HG02884 (cell line): ENCODE results near the gene CHMP2A.

Experiments
- ATAC-seq: cut with Tn5 transposase; IDR thresholded peaks from one replicate; pipeline ENCODE4 v1.9.1; 2021; ENCODE audit warnings: mild to moderate bottlenecking, moderate library complexity; ENCODE audit not compliant: unreplicated experiment

Gene CHMP2A

DNA sequence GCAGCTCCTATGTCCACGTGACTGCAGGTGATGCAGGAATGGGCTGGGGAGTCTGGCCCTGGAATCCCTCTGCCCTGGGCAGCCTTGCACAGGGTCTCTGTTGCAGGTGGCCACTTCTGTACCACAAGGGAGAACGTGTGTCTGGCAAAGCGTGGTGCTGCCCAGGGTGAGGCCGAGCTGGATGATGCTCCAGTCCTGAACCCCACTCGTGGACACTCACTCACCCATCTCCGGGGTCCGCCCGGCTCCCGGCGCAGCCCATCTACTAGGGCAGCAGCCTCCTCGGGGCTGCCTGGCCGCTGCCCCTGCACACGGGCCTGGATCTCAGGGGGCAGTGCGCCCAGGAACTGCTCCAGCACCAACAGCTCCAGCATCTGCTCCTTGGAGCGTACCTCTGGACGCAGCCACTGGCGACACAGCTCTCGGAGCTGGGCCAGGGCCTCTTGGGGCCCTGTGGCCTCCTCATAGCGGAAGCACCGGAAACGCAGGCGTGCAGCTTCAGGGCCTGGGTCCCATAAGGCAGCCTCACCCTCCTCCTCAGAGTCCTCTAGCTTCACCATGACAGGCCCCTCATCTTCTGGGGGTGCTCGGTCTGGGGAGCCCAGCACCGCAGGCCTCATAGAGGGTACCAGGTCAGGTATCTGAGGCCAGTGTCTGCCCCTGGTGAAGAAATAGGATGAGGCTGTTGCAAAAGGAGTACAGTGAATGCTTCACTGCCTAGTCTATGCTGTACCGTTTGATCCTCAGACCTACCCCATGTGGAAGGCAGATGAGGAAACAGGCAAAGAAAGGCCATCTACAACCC lies 16.1 kb upstream of the CHMP2A start:
- no peak for ATAC-seq

DNA sequence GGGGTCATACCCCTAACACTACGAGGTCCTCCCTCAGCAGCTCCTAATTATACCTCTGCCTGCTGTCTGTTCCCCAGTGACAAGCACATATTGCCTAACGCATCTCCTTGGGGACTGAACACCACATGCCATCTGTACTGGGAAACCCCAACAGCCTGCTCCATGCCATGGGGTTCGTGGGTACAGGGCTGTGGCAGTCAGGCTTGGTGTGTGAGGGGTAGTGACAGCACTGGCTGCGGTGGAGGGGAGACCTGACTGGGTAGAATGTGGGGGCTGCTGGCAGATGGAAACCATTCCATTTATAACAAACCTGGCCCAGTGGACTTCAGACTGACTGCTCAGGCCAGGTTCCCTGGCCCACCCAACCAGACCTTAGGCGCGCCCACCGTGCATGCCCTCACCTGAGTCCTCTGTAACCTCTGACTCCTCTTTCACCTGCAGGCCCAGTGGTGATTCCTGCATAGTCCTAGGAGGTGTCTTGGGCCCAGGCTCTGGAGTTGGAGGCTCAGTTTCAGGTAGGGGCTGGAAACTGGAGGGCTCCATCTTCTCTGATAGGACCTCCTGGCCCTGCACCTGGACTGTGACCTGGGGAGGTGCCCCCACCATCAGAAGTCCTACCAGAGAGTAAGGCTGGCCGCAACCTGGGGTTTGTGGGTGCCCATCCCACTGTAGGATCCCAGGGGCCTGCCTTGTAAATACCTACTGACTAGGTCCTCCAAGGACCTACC lies 15.2 kb upstream of the CHMP2A start:
- ATAC-seq = no peak

DNA sequence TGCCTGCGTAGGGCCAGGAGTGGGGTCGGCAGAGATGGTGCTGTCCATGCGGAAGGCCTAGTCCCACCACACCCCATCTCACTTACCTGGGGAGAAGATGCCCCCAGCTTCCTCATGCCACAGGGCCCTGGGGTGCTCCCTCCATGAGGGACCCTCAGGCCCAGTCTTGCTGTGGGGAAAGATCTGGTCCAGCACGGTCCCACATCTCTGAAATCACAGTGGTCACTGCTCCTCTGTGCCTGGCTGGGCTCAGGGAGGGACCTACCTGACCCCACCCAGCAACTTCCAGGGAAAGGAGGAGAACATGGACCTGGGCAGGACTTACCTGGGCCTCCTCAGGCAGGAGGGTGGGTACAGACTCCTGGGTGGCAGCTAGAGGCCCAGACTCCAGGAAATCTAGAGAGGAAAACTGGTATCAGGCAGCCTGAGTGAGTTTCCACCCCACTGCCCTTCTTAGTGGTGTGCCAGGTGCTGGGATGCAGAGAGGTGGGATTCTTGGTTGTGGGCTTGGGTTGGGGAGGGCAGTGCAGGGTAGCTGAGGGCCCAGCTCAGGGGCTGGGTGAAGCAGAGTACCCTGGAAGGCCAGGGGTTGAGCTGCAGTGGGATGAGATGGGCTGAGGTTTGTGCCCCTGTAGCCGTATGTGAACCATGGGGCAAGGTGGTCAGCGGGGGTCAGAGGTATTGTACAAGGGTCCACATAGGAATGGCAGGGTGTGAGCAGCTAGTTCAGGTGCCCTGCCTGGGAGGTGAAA lies 14.5 kb upstream of the CHMP2A start:
- ATAC-seq = no peak

DNA sequence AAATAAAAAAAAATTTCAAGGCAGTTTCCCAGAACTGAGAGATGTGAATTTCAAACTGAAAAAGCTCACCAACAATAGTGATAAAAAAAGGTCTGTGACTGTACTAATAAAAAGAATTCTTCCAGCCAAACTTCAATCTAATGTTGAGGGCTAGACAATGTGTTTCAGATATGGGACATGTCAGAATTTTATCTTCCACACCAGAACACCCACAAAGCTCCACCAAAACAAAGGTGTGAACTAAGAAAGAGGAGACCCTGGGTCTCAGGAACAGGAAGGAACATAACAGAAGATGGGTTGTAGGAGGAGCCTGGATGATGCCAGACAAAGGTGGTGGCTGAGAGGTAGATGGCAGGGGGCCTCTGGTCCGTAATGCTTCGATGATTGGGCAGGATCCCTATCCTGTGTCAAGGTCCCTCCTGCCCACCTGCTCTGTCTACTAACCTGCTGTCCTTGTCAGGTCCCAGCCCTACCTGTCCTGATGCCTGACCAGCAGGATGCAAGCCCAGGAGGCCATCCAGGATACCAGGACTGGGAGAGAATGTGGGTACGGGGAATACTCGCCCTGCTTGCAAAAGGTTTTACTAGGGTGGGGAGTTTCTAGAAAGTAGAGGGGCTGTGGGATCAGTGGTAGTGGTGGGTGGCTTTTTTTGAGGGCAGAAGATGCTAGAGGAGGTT lies 13.7 kb upstream of the CHMP2A start:
- ATAC-seq = no peak

DNA sequence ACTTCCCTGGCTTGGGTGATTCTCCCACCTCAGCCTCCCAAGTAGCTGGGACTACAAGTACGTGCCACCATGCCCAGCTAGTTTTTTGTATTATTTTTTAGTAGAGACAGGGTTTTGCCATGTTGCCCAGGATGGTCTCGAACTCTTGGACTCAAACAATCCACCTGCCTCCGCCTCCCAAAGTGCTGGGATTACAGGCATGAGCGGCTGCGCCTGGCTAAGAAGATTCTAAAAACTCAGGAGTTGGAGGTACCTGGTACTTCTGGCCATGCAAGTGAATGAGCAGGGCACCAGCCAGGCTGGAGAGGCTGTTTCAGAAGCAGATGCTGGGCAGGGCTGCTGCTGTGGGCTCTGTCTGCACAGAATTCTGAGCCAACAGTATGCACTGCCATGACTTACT lies 12.1 kb upstream of the CHMP2A start:
- no peak for ATAC-seq

DNA sequence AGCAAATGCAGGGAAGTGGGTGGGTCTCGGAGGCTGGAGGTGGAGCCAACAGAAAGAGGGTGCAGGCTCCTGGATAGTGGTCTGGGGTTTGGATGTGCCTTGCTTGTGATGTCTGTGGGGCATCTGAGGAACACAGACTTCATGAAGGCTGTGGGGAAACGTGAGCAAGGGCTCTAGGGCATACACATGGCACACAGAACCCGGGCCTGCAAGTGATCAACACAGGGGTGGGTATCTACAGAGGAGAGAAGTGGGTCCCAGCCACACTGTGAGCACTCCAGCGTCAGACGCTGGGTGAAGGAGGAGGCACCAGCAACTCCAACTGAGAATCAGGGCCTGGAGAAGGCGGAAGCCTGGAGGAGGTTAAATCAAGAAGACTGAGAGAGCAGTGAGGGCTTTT lies 8.9 kb upstream of the CHMP2A start:
- ATAC-seq = no peak

DNA sequence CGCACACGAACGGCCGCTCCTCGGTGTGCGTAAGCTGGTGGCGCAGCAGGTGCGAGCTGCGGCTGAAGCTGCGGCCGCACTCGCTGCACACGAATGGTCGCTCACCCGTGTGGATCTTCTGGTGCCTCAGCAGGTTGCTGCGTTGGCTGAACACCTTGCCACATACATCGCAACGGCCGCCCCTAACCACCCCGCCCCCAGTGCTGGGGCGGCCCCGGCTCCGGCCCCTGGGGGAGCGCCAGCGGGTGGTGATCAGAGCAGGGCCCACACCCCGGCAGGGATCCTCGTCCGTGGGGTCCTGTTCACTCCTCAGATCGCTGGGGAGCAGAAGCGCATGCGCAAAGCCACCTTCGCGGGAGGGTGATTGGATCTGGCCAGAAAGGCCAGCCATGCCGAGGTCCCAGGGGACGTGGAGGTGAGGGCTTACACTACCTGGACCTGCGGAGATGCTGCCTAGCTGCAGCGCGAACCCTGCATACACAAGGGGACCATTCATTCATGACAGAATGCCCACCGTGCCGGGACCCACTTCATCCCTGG lies 8.2 kb upstream of the CHMP2A start:
- ATAC-seq = no peak

DNA sequence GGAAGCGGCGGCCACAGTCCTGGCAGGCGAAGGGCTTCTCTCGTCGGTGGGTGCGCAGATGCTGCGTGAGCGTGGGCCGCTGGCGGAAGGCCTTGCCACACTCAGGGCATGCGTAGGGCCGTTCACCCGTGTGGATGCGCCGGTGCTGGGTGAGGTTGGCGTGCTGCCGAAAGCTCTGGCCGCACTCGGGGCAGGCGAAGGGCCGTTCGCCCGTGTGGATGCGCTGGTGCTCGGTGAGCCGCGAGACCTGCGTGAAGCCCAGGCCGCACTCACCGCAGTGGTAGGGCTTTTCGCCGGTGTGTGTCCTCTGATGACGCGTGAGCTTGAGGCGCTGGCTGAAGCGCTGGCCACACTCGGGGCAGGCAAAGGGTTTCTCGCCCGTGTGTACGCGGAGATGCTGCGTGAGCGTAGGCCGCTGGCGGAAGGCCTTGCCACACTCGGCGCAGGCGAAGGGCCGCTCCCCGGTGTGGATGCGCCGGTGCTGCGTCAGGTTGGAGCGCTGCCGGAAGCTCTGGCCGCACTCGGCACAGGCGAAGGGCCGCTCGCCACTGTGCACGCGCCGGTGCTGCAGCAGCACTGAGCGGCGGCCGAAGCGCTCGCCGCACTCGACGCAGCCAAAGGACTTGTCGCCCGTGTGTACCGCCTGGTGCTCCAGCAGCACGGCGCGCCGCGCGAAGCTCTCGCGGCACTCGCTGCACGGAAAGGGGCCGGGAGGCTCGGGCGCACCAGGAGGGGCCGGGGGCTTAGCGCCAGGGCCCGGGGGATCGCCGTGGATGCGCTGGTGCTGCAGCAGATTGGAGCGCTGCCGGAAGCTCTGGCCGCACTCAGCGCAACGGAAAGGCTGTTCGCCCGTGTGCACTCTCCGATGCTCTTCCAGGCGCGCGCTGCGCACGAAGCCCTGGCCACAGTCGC lies 7.5 kb upstream of the CHMP2A start:
- ATAC-seq = no peak

DNA sequence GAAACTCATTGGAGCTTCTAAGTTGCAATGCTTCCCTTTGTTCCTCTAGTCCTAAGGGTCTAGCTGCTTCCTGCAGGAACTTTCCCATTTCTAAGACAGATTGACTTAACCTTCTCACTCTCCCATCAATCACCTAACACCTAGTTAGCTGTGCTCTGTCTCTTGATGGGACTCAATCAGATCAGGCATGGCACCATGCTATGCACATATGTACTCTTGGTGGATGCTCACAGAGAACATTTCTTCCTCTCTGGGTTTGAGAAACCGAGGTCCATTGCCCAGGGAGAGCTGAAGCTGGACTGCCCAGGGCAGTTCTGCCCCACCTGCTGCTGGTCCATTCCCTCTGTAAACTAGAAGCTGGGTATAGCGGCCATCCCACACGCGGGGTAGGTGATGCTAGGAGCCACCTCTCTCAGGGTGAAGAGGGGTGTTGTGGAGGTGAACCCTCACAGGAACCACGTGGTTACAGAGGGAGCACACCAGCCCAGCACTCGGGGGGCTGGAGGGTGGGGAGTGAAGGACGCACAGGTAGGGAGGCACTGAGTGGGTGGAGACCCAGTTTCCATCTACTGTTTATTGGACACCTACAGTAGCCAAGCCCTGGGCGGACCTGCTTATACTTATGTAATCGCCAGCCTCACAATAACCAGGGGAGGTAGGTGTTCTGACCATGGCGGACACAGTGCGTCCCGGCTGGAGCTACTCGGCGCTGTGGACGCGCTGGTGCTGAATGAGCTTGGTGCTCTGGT lies 6.6 kb upstream of the CHMP2A start:
- ATAC-seq = no peak

DNA sequence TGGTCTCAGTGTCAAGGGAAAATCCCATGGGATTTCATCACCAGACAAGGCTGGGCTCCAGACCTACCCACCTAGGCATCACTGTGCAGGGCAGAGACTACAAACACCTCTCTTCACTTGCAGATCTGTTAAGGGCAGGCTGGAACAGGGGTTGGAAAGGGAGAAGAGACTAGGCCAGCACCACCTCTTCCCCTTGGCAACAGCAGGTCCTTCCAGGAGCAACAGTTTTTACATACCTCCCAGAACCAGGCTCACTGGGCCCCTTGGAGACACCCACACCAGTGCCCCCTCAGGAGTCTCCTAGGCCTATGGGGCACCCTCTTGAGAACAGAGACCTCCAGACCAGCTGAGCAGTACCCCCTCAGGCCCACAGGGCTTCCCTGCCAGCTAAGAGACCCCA lies 6.0 kb upstream of the CHMP2A start:
- ATAC-seq = no peak

DNA sequence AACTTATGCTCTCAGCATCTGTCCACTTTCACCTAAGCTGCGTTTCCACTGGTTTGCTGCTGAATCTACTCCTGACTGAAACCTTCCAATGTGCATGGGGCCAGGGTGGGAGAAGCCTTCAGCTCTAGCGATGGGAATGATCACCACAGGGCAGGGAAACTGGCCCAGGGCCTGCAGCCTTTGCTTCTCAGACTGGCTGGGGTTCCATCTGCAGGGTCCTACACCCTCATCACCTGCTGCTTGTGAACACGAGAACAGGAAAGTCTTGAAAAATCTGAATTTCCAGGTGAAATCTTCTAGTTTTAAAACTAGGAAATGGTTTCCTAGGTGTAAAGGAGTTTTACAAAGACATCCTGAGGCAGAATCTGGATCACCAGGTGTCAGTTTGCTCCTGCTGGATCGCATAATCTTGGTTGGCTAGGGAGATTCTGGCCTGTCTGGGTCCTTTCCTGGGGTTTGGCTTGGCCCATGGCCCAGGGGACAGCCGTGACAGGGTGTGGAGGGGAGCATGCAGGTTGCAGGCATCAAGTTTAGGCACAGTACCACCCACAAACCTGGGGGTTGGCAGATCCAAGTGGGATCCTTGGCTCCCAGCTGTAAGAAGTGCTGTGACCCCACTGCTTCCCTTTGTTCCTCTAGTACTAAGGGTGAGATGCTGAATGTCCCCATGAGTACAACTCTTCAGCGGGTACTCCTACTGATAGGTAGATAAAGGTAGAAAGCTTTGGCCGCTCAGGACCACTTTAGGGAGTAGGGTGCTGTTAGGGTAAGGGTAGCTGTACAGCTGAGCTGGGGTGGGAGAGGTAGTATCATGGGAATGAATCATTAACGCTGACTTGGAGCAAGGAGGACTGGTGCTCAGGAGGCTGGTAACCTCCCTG lies 5.3 kb upstream of the CHMP2A start:
- ATAC-seq = no peak

DNA sequence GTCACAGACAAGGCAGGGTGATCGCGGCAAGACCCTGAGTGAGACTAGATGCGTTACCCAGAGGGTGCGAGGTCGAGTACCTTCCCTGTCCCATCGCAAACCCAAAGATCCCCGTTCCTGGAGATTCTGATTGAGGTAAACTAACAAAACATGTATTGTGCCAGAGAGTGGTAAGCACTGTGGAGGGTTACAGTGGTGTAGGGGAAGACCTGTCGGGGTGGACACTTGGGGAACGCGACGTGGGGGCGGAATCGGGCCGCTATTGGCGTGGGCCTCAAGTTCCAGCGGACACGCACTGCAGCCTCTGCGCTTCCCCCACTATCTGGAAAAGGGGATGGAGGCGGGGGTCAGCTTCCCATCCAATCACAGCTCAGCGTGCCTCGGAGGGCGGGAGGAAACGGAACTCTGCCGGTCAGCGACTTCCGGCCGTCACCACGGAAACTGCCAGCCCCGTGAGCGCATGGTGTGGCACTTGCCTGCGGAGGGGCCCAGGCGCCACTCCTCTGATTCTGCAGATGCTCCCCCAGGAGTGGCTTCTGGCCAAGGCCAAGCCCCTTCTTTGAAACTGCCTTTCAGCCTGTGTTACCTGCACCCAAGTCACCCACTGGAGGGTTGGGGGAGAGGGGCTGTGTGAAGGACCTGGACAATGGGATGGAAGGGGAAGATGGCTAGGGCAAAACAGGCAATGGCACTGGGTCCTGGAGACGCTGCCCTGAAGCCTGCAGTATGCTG lies 4.5 kb upstream of the CHMP2A start:
- no peak for ATAC-seq

DNA sequence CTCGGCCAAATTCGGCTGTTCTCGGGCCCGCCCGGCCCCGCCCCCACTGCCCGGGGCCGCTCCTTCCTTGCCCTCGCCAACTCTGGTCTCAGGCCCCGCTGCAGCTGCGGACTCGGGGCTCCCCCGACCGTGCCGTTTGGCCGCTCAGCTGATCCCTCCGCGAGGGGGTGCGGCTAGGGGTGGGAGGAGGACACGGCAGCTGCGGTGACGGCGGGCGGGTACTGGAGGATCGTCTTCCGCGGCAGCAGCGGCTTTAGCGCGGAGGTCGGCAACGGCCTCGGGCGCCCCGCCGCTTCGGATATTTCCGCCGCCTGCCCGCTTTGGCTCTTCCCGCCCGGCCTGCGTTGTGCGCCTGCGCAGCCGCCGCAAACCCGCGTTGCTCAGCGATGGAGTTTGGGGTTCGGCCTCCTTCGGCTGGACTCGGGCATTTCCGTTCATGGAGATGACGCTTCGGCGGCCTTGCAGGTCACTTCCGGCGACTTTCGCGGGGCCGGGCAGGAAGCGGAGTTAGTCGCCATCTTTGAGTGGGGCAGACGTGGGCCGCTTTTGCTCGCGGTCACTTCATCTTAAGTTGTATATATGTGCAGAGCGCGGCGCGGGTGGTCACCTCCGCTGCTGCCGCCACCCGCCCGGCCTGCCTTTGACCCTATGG lies 3.8 kb upstream of the CHMP2A start:
- peak; percentile 39 for ATAC-seq

DNA sequence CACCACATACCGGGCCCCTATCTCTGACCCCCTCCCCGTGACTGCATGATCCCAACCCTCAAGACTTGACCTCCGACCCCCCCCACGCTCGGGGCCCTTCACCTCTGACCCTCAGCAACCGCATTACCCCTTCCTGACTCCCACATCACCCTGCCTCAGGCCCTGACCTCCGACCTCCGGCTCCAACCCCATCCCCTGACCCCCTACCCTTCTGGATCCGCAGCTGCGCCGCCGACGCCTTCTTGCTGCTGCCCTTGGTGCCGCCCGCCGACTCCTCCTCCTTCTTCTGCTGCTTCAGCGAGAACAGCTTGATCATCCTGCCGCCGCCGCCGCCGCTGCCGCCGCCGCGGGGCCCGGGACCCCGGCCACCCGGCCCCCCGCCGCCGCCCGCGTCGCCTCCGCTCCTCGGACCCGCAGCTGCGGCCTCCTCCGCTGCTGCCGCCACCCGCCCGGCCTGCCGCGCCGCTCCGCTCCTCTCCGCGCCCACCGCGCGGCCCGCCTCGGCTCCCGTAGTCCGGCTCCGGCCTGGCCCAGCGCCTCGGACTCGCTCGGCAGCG lies 3.2 kb upstream of the CHMP2A start, which contains the start of gene UBE2M:
Gene UBE2M, minus strand, starts transcription at position 546 of the 557 bp plus-strand sequence. Its CDS starts 230 bp downstream, at position 316.
- ATAC-seq = peak; percentile 4

DNA sequence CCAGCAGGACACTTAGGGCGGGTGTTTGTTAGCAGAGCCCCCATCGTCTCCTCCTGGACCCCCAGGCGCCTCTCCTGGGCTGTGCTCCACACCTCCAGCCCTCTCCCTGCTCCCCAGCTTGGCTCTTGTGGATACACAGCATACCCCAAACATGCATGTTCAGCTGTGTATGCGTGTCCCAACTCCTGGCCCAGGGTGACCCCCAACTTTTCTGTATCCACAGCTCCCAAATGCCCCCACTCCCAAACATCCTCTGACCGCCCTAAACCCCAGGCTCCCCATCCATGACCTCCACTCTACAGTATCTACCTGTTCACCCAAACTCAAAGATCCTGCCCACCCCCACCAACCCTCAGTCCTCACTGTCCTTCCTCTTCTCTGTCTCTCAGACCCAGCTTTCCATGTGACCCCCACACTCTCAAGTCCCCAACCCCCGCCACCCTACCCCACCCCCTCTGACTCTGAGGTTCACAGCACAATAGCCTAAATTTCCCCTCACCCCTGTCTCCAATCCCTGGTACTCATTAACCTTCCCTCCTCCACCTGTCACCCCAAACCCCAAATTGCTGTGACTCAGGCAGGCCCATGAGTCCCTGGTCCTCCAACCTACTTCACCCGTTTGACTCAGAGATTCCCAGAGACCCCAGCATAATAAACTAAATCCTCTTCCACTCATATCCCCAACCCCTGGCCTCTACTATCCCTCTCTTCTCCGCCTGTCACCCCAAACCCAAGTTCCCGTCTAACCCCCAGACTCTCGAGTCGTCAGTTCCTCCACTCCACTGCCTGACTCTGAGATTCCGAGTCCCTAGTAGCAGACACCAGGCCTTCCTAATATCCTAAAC lies 2.5 kb upstream of the CHMP2A start:
- ATAC-seq = no peak
